Cardiac muscle cell (in vitro differentiated cells and primary cell): ENCODE data around the gene TRMT6. TPM values are rescaled to one million over a fixed set of nuclear protein-coding genes. Genes with fewer than 3 reads are reported as not detected.

Experiments
- DNase-seq, 2 donors: peaks; one replicate each; pipeline versions ENCODE4 v3.0.0 to v3.0.0-alpha.2; 2010 to 2017; ENCODE audit warnings: low read depth in 1 of 2, low spot score in 1 of 2
- H3K27ac ChIP-seq: fragments of 200-600 bp; sonication (generic); 2 replicates; pipeline ENCODE4 v1.5.1; 2016
- H3K27me3 ChIP-seq: fragments of 200-600 bp; sonication (generic); 2 replicates; pipeline ENCODE4 v1.6.0; 2016; ENCODE audit warnings: control low read depth
- H3K36me3 ChIP-seq: fragments of 200-600 bp; sonication (generic); 2 replicates; pipeline ENCODE4 v1.5.1; 2016; ENCODE audit warnings: control low read depth
- H3K4me1 ChIP-seq: fragments of 200-600 bp; sonication (generic); 2 replicates; pipeline ENCODE4 v1.8.1; 2017; ENCODE audit warnings: low read depth, mild to moderate bottlenecking, mixed run types
- H3K4me3 ChIP-seq: fragments of 200-600 bp; sonication (generic); 2 replicates; pipeline ENCODE4 v1.5.1; 2016; ENCODE audit warnings: mild to moderate bottlenecking
- H3K9me3 ChIP-seq: fragments of 200-600 bp; sonication (generic); 2 replicates; pipeline ENCODE4 v1.5.1; 2017; ENCODE audit warnings: low read depth, mild to moderate bottlenecking, control low read depth
- CTCF ChIP-seq: IDR thresholded peaks from 2 replicates; pipeline ENCODE4 v1.5.1; 2012; ENCODE audit warnings: low read depth, mild to moderate bottlenecking, low read length
- polyA plus RNA-seq: library from polyadenylated mRNA; unstranded; fragments of >200 nt; fragmentation: Nextera tagmentation; extraction: Ambion mirVana; gene quantifications from 2 replicates; pipeline ENCODE4 v1.2.1, GENCODE V29; 2016
- total RNA-seq: library from RNA; depleted of rRNA; stranded (reverse); fragments of >200 nt; gene quantifications from 2 replicates; pipeline ENCODE4 v1.2.3, GENCODE V29; 2016

The TRMT6 gene
- total and polyA plus RNA-seq, 2 experiments from 2014 or later: 12.0 to 12.9 TPM

DNA sequence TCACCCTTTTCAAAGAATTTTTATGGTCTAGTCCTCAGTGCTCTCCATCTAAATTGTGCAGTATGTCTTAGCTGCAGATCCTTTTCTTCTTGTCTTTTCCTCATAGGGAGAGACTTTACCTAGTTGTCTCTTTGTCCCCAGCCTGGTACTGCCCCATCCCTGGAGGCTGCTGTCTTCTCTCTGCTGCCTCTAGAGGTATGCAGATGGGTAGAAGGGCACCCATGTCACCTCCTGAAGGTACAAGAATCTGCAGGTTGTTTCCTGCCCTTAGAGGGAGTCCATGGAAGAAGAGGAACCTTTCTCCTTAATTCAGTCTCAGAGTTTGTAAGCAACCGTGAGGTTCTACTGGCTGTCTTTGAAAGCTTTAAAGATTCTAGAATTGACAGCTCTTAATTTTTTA is 39.2 kb upstream of the TRMT6 start:
- Histone ChIP-seq H3K36me3 (peaks cover 10% of the 10 kb centered on the region), H3K9me3 (no peaks in the 10 kb centered on the region), H3K4me1 (no peaks in the 10 kb centered on the region), H3K4me3 (no peak overlapping the region), H3K27me3 (no peaks in the 10 kb centered on the region), H3K27ac (no peak overlapping the region)
- no peak for TF ChIP-seq CTCF
- no peak for DNase-seq

DNA sequence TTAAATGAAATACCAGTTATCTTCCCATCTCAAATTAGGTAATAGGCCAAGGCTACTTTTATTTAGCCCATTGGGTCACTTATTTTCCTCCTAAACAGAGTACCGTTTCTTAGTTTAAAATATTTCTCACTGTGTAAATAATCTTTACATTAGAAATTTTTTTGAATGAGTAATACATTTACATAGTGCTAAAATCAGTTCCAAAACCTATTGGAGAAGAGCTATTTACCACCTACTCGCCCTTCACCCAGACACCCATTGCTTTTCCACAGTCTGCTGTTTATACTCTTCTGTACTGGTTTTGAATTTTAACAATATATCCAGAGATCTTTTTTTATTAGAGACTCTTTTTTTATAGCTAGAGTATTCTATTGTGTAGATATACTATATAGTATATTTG is 37.0 kb upstream of the TRMT6 start:
- no peak for TF ChIP-seq CTCF
- H3K27me3 ChIP-seq: no peaks in the 10 kb centered on the region
- H3K4me1 ChIP-seq: no peaks in the 10 kb centered on the region
- no peaks in the 10 kb centered on the region for H3K9me3 ChIP-seq
- no peak for DNase-seq
- H3K4me3 ChIP-seq: no peak overlapping the region
- peaks cover 17% of the 10 kb centered on the region for H3K36me3 ChIP-seq
- H3K27ac ChIP-seq: no peak overlapping the region

GRCh38 chr20:5980720-5981538 is 30.6 kb upstream of the TRMT6 start:
- no peak overlapping the region for H3K27ac ChIP-seq

GRCh38 chr20:5979801-5980200 is 29.5 kb upstream of the TRMT6 start:
- Histone ChIP-seq H3K9me3 (no peaks in the 10 kb centered on the region), H3K27me3 (no peaks in the 10 kb centered on the region), H3K4me1 (no peaks in the 10 kb centered on the region), H3K36me3 (peaks cover 12% of the 10 kb centered on the region), H3K27ac (no peak overlapping the region), H3K4me3 (no peak overlapping the region)
- DNase-seq: no peak
- TF ChIP-seq CTCF: no peak

More at GRCh38 chr20:5980720-5981538, 30.6 kb upstream of the TRMT6 start:
- Histone ChIP-seq H3K4me1 (no peaks in the 10 kb centered on the region), H3K9me3 (no peaks in the 10 kb centered on the region), H3K27me3 (no peaks in the 10 kb centered on the region), H3K36me3 (peaks cover 12% of the 10 kb centered on the region), H3K4me3 (no peak overlapping the region)
- TF ChIP-seq CTCF: no peak
- DNase-seq: no peak

DNA sequence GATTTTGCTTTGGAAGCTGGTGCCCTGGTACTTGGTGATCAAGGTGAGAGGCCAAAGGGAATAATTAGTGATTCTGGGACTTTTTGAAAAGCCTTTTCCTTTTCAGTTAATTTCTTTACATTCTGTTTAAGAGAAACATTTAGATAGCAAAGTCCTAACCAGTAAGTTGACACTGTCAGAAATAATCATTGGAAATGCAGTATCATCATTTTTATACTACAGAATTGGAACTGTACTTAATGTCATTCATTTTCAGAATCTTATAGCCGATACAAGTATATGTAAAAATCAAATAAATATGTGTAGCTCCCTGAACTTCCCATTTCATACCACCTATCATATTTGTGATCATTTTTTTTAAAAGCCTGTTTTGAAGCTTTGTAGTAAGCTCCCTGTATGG is 27.6 kb upstream of the TRMT6 start:
- no peak overlapping the region for H3K27ac ChIP-seq
- no peaks in the 10 kb centered on the region for H3K9me3 ChIP-seq
- no peak for TF ChIP-seq CTCF
- DNase-seq: no peak
- H3K4me1 ChIP-seq: no peaks in the 10 kb centered on the region
- H3K36me3 ChIP-seq: peaks cover 11% of the 10 kb centered on the region
- no peaks in the 10 kb centered on the region for H3K27me3 ChIP-seq
- H3K4me3 ChIP-seq: no peak overlapping the region
